Umbilical cord (tissue), 2 donors: Measurements from ENCODE around the gene TRHDE. TPM values are rescaled to one million over a fixed set of nuclear protein-coding genes. Genes with fewer than 3 reads are reported as not detected.
"Not testable (repeated sequence)": the region's sequence is repeated elsewhere in the genome, so short reads cannot be mapped to it uniquely, and the experiment has no call there.

ENCODE experiments used
- DNase-seq: peaks from one replicate; pipeline ENCODE4 v3.0.0-alpha.2; 2015; ENCODE audit warnings: low spot score
- total RNA-seq: library from RNA; depleted of rRNA; stranded (reverse); fragments of >200 nt; gene quantifications from one replicate; pipeline ENCODE4 v1.2.3, GENCODE V29; 2014; ENCODE audit warnings: low replicate concordance; ENCODE audit not compliant: insufficient read depth

The TRHDE gene
- total RNA-seq, 1 donor from 2014 or later, result 94.6 TPM

DNA sequence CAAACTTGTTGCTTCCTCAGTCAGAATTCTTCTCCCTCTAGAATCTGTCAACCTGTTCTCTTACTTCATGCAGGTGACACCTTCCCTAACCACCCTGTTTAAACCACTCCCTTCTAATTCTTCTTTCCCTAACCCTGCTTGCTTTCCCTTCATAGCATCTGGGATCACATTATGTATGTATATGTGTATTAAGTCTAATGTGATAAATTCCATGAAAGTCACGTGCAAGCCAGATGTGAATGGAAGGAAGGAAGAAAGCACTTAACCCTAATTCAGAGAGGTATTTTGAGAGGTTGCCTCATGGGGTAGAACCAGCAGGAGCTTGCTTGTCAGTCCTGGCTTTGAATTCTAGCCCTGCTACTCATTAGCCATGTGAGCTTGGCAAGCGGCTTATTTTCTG, 340.0 kb downstream of the TRHDE start:
- no peak for DNase-seq

DNA sequence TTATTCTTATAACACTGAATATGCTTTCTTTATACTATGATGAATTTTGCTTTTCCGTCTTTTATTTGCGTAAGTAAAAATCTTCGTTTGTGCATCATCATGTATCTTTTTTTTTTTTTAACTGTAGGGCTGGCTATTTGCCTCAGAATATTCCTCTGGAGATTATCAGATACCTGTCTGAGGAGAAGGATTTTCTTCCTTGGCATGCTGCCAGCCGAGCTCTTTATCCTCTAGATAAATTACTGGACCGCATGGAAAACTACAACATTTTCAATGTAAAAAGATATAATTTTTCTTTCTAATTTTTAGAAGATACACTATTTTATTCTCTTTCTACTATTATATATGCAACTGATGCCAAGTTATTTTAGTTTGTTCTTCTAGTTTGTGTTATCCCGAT, 346.6 kb downstream of the TRHDE start:
- no peak for DNase-seq

DNA sequence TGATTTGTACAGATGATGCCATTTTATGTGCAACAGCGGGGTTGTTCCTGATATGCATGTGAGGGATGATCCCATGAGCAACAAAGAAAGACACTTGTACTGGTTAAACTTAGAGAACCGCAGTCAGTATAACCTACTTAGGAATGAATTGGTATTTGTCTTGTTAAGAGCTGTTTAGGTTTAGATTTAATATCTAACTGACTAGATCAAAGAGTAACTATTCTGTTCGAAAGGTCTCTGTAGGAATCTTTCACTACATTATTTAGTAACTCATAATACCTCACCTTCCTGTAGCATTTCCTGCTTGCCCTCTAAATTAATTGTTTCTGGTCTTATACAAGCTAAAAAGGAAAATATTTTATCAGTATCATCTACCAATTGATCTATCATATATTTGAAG, 350.4 kb downstream of the TRHDE start:
- DNase-seq, result no peak

DNA sequence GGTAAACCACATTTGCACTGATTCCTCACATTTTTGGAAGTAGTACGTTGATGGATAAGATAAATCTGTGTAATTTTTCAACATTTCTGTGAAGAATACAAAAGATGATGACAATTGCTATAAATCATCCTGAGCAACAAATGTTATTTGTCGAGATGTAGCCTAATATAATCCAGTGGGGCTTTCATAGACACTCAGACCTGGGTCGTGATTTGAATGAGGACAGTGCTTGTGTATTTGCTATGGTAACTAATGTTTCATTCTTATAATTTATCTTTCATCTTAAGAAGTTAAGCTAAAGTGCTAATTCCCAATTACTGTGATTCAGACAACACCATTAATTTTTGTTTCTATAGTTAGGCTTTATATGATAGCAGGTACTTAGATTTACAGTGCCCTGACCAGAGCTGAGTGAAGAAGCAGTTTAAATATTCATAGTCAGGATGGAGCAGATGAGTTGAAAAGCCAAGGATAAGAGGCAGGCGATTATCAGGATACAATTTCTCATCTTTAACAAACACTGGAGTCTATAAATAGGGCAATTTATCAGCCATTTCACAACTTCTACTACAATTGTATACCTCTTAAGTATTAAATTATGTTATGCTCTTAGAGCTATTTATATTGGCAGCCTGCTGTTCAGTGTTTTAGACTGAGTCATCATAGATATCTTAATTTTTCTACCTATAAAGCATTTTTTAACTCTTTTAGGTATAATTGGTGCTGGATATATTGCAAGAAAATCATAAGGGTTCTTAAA, 359.9 kb downstream of the TRHDE start:
- DNase-seq, result no peak

DNA sequence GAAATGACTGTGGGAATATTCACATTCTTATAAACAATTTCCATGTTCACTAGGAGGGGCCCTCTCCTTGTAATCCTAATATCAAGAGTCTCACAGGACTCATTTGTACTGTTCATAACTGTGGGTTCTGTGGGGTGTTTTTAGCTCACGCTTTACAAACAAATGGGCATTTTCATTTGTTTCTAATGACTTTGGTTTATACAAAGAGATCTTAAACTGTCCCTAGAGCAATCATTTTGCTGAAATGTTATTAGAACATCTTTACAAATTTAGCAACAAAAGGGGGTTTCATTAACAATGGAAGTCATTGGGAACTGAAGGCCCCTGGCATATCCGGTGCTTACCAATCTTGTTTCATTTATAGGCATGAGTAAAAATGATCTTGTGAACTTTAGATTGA, 370.5 kb downstream of the TRHDE start:
- DNase-seq, result no peak

DNA sequence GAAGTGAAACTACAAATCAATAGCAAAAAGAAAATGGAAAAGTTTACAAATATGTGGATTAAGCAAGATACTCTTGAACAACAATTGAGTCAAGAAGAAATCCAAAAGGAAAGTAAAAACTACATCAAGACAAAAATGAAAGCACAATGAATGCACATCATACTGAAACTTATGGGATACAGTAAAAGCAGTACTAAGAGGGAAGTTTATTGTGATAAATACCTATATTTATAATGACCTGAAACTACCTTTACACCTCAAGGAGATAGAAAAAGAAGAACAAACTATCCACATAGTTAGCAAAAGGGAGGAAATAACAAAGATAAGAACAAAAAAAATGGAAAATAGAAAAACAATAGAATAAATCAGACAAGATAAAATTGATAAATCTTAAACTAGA, 375.0 kb downstream of the TRHDE start:
- DNase-seq, result no peak

DNA sequence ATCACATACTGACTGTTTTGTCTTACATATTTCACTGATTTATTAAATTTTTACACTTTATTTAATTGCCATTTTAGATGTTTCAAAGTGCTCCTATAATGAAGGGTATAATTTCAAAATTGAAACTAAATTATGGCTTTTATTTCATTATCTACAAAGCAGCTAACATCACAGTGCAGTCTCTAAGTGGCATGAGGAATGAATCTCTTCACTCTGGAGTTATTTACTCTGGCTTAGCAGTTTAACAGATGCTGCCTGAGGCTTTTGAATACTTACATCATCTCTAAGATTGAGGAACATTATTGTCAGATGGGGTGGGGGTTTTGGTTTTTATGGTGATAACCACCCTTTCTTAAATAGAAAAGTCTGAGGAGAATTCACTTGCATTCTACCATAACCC, 386.4 kb downstream of the TRHDE start:
- DNase-seq, result no peak

DNA sequence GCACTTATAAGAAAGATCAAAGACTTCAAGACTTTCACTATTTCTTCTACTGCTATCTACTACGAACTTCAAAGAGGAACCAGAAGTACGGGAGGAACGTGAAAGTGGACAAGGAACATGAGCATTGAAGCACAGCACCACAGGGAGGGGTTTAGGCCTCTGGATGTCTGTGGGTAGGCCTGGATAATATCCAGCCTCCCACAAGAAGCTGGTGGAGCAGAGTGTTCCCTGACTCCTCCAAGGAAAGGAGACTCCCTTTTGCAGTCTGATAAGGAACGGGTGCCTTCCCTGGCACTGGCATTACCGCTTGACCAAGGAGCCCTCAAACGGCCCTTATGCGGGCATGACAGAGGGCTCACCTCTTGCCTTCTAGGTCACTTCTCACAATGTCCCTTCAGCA, 388.0 kb downstream of the TRHDE start:
- not testable (repeated sequence) for DNase-seq

DNA sequence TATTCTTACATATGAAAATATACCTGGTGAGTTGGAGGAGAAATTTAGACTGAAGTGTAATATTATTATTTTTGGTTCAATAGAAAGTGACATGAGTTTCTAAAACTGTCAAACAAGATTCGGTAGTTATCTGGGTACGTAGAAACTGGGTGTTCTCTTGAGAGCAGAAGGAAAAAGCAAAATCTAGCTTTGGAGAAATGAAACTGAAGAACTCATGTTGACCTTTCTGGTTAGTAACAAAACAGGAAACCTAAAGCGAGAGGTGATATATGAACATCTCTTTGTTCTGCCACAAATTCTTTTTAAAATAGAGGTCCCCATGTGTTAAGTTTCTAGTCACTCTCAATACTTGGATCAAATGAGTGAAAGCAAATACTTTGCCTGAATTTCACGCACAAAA, 401.7 kb downstream of the TRHDE start:
- no peak for DNase-seq

DNA sequence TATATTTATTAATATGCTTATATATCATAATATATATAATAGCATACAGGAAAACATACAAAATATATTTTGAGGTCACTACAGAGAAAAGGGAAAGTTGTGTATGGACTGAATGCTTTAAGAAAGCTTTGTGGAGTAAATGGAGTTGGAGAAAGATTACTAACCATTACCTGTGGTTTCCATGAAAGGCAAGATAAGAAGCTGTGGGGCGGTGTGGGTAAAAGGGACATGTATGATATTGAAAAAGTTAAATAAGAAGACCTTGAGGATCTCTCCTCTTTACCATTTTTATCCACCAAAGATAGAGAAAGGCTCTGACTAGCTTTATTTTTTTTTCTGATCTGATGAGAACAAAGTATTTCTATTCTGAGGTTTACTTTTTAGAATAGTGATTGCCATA, 404.4 kb downstream of the TRHDE start:
- DNase-seq, result no peak

DNA sequence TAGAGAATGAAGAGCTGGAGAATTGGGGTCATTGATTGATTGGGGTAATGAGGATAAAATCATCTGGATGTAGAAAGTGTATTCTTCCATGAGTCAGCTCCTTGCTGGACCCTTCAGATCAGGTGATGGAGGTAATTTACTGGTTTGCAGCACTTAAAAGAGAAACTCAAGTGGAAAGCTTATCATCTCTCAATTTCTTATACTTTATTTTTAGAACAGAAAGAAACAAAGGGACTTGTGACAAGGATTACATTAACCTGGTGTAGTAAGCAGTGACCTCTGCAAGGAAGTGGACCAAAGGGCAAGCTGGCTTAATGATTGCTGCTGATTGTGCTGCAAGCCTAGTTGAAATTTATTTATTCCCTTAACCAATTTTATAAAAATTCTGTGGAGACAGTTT, 405.0 kb downstream of the TRHDE start:
- no peak for DNase-seq

DNA sequence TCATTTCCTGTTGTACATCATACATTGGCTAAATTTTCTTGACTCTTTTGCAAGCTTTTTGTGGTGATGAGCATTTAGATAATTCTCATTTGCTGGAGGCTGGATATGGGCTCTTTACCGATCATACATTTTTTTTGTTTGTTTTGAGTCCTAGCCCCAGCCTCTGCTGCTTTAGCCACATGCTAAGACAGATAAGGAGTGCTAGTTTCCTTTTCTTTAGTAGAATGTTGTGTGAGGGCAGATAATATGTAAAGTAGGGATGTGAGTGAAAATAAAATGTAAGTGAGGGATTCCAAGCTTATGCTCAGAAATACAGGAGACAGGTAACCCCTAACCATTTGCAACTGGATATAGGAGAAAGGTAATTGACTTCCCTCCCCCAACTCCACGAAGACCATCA, 405.7 kb downstream of the TRHDE start:
- no peak for DNase-seq

DNA sequence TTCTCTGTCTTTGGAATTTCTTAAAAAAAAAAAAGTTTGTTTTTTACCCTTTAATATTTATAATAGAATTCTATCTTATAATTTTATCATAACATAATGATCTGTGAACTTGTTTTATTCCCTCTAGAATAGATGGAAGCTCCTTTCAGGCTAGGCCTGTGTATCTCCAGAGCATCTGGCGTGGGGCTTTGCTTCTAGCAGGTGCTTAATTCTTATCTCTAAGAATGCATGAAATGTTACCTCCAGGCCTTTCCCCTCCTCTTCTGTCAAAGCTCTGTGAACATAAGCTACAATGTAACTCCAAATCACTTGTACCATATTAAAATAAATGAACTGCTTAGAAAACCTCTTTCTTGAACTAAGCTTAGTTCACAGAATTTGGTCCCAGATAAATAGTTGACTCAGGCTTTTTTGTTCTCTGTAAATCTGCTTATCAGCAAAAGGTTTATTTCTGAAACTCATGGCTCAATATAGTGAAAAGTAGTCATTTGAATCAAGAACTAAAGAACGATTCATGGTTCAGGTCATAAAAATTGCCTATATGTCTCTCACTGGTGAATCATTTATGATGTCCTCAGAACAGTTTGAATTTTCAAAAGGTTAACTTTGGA, 407.1 kb downstream of the TRHDE start:
- peak; percentile 33 for DNase-seq

DNA sequence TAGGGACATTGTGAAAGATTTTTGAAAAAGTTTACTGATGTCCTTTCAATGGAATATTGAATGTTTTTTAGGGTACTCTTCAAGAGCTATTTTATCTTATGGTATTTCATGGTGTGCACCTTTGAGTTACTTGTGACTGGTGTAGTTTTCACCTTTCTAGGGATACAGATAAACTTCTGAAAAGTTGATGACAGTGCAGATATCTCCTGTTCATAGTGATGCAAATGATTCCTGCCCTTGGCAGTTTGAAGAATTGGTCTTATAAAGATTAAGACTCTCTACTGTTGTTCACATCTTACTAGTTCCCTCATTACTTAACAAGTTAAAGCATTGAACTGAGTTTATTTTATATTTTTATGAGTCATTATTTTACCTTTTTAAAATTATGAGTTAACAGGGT, 408.9 kb downstream of the TRHDE start:
- no peak for DNase-seq

DNA sequence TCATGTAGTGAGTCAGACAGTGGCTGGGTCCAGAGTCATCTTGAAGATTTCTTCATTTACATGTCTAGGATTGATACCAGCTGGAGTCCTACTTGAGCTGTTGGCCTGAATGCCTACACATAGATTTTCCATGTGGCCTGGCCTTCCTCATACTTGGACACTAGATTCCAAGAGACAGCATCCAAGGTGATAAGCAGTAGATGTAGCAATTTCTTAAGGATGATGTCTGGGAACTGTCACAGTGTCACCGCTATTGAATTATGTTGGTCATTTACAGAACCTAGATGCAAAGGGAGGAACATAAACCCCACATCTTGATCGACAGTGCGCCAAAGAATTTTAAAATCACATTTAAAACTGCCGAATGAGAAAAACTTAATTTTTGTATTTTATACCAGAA, 412.3 kb downstream of the TRHDE start:
- DNase-seq, result no peak

DNA sequence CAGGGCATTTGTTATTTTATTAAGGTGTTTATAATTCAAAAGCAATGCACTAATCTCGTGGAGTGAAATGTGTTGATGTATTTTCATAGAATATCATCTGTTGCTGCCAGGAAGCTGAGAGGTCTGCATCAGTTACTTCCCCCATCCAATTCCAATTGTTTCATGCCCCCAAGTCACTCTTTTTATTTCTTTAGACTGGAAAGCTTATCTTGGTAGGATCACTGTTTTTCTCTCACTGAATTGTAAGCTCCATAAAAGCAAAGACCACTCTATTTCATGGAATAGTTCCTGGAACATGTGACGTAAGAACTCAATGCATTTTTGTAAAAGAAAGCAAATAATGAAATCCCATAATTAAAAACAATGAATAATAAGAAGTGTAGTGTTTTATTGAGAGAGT, 420.2 kb downstream of the TRHDE start:
- no peak for DNase-seq

DNA sequence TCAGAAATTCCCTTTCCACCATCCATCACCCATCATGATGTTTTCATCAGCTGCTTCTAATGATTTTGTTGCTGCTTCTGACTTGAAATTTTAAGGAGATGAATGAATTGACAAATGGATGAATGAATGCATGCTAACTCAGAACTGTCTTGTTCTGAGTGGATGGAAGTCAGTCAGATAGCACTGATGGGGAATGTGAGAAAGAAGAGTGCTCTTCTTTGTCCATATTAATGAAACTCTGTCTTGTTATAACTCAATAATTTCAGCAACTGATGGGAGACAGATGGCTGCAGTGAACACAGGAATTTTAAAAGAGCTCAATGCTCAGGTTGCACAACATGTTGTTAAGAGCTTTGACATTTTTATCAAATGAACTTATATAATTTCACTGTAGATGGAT, 422.0 kb downstream of the TRHDE start:
- DNase-seq, result no peak

DNA sequence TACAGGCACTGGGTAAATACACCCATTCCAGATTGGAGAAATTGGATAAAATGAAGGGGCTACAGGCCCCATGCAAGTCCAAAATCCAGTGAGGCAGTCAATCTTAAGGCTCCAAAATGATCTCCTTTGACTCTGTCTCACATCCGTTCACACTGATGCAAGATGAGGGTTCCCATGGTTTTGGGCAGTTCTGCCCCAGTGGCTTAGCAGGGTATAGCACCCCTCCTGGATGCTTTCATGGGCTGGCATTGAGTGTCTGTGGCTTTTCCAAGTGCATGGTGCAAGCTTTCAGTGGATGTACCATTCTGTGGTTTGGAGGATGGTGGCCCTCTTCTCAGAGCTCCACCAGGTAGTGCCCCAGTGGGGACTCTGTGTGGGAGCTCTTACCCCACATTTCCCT, 427.2 kb downstream of the TRHDE start:
- no peak for DNase-seq

DNA sequence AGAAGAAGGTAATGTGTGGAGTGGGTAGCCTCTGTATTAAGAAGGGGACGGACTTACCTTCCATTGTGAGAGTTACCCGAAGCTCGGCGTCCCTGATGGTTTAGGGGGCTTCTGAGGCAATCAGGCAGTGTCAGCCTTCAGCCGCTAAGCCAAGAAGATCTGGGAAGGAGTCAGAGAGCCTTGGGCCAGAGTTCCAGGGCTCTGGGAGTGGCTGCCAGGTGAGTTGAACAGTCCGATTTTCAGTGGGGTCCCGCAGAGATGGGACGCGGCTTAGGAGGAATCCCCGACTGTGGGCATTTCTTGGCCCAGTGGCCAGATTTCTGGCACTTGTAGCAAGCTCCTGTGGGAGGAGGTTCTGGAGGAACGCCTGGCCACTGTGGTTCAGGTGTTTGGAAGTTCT, 439.9 kb downstream of the TRHDE start:
- not testable (repeated sequence) for DNase-seq

DNA sequence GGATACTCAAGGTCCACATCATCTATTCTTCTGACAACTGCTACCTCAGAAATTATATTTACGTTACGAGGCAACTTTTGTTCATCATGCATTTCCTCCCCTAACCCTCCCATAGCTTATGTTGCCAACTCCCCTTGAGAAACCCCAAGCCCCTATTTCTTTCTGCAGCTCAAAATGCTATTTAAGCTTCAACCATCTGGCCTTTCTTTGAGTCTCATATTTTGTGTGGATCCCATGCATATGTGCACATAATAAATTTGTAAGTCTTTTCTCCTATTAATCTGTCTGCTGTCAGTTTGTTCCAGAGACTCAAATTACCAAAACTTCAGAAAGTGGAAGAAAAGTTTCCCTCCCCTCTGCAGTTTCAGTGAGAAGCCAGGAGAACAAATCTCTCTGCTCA, 444.1 kb downstream of the TRHDE start:
- DNase-seq, result no peak

DNA sequence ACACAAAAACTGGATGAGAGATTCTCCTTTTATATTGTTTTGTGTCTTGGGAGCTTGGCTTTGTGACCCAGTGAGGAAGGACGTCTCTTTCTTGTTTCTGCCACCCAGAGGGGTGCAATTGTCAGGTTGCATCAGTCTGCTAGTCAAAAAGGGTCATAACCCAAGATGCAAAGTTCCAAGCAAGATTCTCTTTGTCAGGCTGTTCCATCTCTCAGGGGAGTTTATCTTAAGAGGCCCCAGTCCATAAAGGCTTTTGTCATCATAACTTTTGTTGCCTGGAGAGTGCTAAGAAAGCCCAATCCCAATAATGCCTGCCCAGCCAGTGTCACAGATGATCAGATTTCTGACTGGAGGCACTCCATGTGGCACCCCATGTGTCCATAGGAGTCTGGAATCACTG, 444.9 kb downstream of the TRHDE start:
- no peak for DNase-seq
